HFFc6 (cell line): ENCODE data around the gene NECTIN1. TPM values are rescaled to one million over a fixed set of nuclear protein-coding genes. Genes with fewer than 3 reads are reported as not detected.

Experiments
- DNase-seq: peaks from one replicate; pipeline ENCODE4 v3.0.0-alpha.2; 2018
- H3K27ac Mint-ChIP-seq: 2 replicates; pipeline ENCODE4 v1.8.0; 2020; ENCODE audit warnings: mild to moderate bottlenecking, mixed read lengths
- H3K27me3 Mint-ChIP-seq: 2 replicates; pipeline ENCODE4 v1.8.0; 2021; ENCODE audit warnings: mild to moderate bottlenecking, moderate library complexity, mixed read lengths; ENCODE audit not compliant: insufficient read depth
- H3K36me3 Mint-ChIP-seq: 2 replicates; pipeline ENCODE4 v1.8.0; 2021; ENCODE audit warnings: low read depth, mixed read lengths
- H3K4me1 Mint-ChIP-seq: 2 replicates; pipeline ENCODE4 v1.8.0; 2020; ENCODE audit warnings: low read depth, mixed read lengths
- H3K4me3 Mint-ChIP-seq: 2 replicates; pipeline ENCODE4 v1.8.0; 2020; ENCODE audit warnings: mild to moderate bottlenecking, moderate library complexity, mixed read lengths
- H3K9me3 Mint-ChIP-seq: 2 replicates; pipeline ENCODE4 v1.8.0; 2020; ENCODE audit warnings: mild to moderate bottlenecking, mixed read lengths
- total RNA-seq, 6 experiments: library from RNA; stranded (reverse); fragmentation: NEBNext Ultra II Directional; extraction: Animal tissue kit (Norgen Biotek cat#: 25700); gene quantifications; 2 replicates in 1 of 6; 3 replicates in 5 of 6; pipeline ENCODE4 v1.2.3, GENCODE V29; 2021
- TF ChIP-seq, protein P1 (sequence below): fragments of 200-600 bp; sonication (generic); IDR thresholded peaks from 2 replicates; pipeline ENCODE4 v1.5.0; 2021; ENCODE audit warnings: antibody characterized with exemption, mild to moderate bottlenecking

NECTIN1 gene
- total RNA-seq, 6 experiments from 2014 or later = 4.1 to 7.9 (median 6.6) TPM

GRCh38 chr11:119664063-119664572 is 64.9 kb downstream of the NECTIN1 start:
- no peaks in the 10 kb centered on the region for H3K36me3 Mint-ChIP-seq
- no peaks in the 10 kb centered on the region for H3K4me1 Mint-ChIP-seq
- DNase-seq = no peak
- no peak overlapping the region for H3K4me3 Mint-ChIP-seq
- no peak overlapping the region for H3K27ac Mint-ChIP-seq
- peaks cover 8% of the 10 kb centered on the region for H3K27me3 Mint-ChIP-seq
- no peaks in the 10 kb centered on the region for H3K9me3 Mint-ChIP-seq
- TF ChIP-seq, protein P1, sequence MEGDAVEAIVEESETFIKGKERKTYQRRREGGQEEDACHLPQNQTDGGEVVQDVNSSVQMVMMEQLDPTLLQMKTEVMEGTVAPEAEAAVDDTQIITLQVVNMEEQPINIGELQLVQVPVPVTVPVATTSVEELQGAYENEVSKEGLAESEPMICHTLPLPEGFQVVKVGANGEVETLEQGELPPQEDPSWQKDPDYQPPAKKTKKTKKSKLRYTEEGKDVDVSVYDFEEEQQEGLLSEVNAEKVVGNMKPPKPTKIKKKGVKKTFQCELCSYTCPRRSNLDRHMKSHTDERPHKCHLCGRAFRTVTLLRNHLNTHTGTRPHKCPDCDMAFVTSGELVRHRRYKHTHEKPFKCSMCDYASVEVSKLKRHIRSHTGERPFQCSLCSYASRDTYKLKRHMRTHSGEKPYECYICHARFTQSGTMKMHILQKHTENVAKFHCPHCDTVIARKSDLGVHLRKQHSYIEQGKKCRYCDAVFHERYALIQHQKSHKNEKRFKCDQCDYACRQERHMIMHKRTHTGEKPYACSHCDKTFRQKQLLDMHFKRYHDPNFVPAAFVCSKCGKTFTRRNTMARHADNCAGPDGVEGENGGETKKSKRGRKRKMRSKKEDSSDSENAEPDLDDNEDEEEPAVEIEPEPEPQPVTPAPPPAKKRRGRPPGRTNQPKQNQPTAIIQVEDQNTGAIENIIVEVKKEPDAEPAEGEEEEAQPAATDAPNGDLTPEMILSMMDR = no peak

GRCh38 chr11:119663279-119663678 is 65.7 kb downstream of the NECTIN1 start:
- TF ChIP-seq, protein P1 = no peak
- Mint-ChIP-seq H3K9me3 (no peaks in the 10 kb centered on the region), H3K4me1 (no peaks in the 10 kb centered on the region), H3K4me3 (no peak overlapping the region), H3K27ac (no peak overlapping the region), H3K27me3 (peaks cover 15% of the 10 kb centered on the region), H3K36me3 (no peaks in the 10 kb centered on the region)
- no peak for DNase-seq

GRCh38 chr11:119661226-119661625 is 67.8 kb downstream of the NECTIN1 start:
- H3K27me3 Mint-ChIP-seq = peaks cover 24% of the 10 kb centered on the region
- no peaks in the 10 kb centered on the region for H3K4me1 Mint-ChIP-seq
- H3K9me3 Mint-ChIP-seq = no peaks in the 10 kb centered on the region

GRCh38 chr11:119659971-119660723 is 68.9 kb downstream of the NECTIN1 start:
- Mint-ChIP-seq H3K27ac (no peak overlapping the region), H3K36me3 (no peaks in the 10 kb centered on the region)

More at GRCh38 chr11:119661226-119661625, 67.8 kb downstream of the NECTIN1 start:
- TF ChIP-seq, protein P1 = no peak
- no peaks in the 10 kb centered on the region for H3K36me3 Mint-ChIP-seq
- H3K27ac Mint-ChIP-seq = no peak overlapping the region
- DNase-seq = no peak
- no peak overlapping the region for H3K4me3 Mint-ChIP-seq

GRCh38 chr11:119652907-119653659 is 75.9 kb downstream of the NECTIN1 start:
- Mint-ChIP-seq H3K9me3 (no peaks in the 10 kb centered on the region), H3K4me1 (no peaks in the 10 kb centered on the region), H3K36me3 (no peaks in the 10 kb centered on the region), H3K27ac (no peak overlapping the region), H3K4me3 (no peak overlapping the region), H3K27me3 (peaks cover 30% of the 10 kb centered on the region)
- DNase-seq = no peak
- TF ChIP-seq, protein P1 = no peak

More at GRCh38 chr11:119659971-119660723, 68.9 kb downstream of the NECTIN1 start:
- Mint-ChIP-seq H3K27me3 (peaks cover 34% of the 10 kb centered on the region), H3K4me3 (no peak overlapping the region), H3K4me1 (no peaks in the 10 kb centered on the region), H3K9me3 (no peaks in the 10 kb centered on the region)
- DNase-seq = no peak
- TF ChIP-seq, protein P1 = no peak
